ENCODE results near the gene FAM117A.
"Not testable (repeated sequence)": the region's sequence is repeated elsewhere in the genome, so short reads cannot be mapped to it uniquely, and the experiment has no call there.

Gene FAM117A

GRCh38 chr17:49676276-49676868, 87.6 kb downstream of the FAM117A start:
- no peak for DNase-seq

GRCh38 chr17:49674507-49674906, 89.4 kb downstream of the FAM117A start:
- no peak for DNase-seq

- DNase-seq: not testable (repeated sequence)
Observed at GRCh38 chr17:49673679-49674078, 90.3 kb downstream of the FAM117A start.

DNA sequence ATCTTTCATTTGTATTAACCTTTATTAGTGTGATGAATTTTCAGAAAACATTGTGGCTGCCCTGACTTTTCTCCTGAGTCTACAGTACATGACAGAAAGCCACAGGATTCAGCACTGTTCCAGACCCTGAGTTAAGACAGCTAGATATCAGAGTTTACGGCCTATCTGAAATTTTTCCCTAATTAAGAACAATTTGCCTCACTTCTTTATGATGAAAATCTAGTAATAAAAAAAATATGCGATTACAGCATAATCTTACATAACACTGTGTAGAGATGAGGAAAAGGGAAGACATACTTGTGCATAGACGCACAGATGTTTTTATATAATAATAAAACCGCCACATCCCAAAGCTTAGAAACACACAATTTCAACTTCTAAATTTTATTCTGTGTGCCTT, 93.3 kb downstream of the FAM117A start:
- DNase-seq: no peak

- no peak for DNase-seq
Observed at GRCh38 chr17:49670002-49670401, 93.9 kb downstream of the FAM117A start.

- DNase-seq: no peak
Observed at GRCh38 chr17:49667854-49668253, 96.1 kb downstream of the FAM117A start.

GRCh38 chr17:49664706-49665211, 99.2 kb downstream of the FAM117A start:
- DNase-seq: no peak
